Hematopoietic multipotent progenitor cell treated with erythropoietin and hydrocortisone succinate and interleukin-3 and kit ligand, for 15 days (in vitro differentiated cells): Measurements from ENCODE around the gene VAC14.
"Not testable (repeated sequence)": the region's sequence is repeated elsewhere in the genome, so short reads cannot be mapped to it uniquely, and the experiment has no call there.

Experiments
- DNase-seq: peaks from one replicate; pipeline ENCODE4 v3.0.0-alpha.2; 2015; ENCODE audit warnings: low spot score

VAC14 gene

DNA sequence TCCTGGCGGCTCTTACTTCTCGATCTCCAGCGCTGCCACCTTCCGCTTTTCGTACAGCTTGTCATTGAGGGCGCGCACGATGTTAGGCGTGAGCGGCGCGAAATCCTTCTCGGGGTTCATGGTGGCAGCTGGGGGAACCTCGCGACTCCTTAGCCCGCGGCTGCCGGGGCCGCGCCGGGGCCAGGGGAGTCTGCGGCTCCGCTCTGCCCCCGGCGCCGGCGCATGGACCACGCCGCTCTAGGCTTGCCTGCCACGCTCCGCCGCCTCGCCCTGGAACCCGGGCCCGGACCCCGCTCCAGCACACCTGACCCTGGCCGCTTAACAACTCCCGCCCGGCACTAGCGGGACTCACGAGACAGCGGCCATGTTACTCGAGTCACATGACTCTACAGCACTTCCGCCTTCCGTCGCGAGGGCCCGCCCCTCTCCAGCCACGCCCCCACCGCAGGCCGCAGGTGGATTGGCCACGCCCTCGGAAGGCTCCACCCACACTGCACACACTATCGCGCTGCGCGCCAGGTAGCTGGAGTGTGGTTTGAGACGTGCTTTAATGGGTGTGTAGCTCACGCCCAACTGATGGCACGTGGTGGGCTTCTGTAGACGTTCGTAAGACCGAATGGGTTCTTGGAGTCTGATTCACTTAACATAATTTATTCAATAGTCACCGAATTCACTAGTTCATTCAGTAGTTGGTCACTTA lies at the start of gene VAC14:
Gene VAC14 (minus strand): TSS at position 378 of the 700 bp plus-strand sequence. CDS start 258 bp downstream, at position 120.
- DNase-seq: peak; percentile 96

DNA sequence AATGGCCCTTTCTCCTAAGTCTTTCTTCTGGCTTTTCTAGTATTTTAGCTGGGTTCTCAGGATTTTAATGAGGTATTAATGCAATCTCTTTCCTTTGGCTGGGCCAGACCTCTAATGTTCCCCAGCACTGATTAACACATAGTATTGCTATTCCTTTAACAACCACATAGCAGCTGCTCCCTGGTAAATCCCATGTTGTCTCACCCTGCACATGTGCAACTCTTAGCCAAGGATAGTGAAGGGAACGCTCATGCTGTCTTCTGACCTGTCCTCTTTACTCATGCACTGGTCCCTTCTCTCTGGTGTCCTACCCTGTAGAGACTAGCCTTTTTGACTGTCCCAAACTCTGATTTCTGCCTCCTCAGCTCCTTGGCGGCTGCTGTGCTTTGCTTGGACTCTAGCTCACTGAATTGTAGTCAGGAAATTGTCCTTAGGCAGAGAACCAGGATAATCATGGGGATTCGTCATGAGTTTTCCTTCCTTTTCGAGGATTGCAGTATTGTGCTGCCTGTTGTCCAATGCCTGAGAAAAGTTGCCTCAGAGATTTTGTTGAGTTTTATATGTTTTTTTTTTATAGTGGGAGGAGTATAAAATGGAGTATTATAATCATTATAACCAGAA lies 22.6 kb upstream of the VAC14 start:
- DNase-seq: not testable (repeated sequence)

DNA sequence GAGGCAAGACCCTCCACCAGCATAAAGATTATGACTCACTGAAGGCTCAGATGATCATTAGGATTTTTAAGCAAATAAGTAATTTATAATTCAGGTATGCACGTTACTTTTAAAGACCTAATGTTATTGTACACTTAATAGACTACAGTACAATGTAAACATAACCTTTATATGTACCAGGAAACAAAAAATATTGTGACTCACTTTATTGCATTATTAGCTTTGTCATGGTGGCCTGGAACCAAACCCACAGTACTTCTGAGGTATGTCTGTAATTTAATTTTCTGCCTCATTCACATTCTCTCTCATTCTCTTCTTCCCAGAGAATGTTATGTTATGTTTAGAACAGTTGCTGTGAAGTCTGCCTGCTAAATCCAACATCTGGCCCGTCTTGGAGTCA lies 21.8 kb upstream of the VAC14 start:
- not testable (repeated sequence) for DNase-seq

DNA sequence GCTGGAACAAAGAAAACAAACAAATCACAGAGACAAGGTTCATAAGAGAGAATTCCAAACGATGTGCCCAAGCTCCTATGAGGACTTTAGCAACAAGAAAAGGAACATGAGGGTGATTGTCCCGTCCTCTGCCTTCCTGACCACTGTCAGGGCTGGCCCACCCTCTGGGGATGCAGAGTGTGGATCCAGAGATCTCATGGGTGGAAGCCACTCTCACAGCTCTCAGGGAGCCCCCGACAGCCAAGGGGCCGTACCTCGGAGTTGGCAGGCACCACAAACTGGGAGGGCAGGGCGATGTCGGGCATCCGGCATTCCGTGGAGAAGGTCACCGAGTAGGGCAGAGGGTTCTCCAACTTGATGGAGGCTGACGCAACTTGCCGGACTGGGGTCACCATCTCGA lies 17.1 kb upstream of the VAC14 start:
- DNase-seq: not testable (repeated sequence)

DNA sequence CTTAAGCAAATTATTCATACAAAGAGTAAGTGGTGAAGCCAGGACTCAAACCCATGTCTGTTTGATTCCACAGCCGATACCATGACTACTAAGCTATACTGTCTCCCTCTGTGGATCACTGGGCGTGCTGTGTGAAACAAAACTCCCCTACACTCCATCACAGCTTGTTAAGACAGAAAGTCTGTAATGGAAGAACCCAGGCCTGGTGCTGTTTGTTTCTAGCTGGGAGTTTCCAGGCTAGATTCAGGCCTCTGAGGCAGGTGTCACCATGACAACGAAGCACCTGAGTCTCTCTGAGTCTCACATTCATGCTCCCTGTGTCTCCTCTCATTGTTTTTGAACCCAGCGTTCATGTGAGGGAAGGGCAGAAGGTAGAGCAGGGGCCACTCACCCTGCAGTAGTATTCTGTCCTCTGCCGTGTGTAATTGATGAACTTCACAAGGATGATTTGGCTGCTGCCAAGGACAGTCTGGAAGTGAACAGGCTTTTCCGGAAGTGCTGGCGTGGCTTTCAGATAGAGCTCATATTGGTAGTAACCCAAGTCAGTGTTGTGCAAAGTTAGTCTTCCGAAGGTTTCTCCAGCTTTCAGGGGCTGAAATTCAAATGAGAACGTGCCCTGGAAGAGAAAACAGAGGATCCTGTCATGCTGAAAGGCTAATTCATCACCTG lies 8.6 kb upstream of the VAC14 start:
- DNase-seq: no peak

DNA sequence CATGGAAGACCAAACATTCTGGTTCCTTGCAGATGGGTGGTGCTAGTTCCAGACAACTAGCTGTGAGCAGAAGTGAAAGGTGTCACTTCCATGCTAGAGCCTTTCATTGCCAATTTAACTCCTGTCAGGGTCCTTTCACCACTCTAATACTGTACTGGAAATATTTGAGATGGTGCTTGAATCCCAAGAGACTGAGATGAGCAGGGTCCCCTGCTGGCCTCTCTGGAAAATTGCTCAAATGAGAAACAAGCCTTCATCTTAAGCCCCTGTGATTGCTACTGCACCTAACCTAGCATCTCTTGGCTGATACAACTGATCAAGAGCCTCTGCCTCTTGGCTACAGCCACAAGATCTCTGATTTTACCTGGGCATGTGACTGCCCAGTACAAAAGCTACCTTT lies 7.4 kb upstream of the VAC14 start:
- no peak for DNase-seq

DNA sequence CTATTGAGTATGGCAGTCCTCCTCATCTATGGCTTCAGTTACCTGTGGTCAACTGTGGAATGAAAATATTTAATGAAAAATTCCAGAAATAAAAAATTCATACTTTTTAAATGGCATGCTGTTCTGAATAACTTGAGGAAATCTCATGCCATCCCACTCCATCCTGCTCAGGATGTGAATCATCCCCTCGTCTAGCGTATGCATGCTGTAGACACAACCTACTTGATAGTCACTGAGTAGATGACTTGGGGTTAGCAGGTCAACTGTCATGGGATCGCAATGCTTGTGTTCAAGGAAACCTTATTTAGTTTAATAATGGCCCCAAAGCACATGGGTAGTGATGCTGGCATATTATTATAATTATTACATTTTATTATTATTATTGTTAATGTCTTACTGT lies 4.8 kb upstream of the VAC14 start:
- DNase-seq: no peak

DNA sequence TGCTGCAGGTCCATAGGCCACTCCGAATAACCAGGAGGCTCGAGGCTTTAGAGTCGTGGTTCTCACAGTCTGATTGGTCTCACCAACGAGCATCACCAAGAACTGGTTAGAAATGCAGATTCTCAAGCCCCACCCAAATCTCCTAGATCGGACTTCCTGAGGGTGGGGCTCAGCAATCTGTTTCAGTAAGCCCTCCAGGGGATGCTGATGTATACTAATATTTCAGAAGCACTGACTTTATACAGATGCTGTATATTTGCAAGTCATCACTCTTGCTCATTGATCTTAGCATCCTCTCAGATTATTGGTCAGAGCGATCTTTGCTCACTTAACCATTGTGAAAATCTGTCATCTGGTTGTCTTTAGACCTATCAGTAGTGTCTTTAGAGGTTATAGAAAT lies 4.4 kb upstream of the VAC14 start:
- DNase-seq: no peak

DNA sequence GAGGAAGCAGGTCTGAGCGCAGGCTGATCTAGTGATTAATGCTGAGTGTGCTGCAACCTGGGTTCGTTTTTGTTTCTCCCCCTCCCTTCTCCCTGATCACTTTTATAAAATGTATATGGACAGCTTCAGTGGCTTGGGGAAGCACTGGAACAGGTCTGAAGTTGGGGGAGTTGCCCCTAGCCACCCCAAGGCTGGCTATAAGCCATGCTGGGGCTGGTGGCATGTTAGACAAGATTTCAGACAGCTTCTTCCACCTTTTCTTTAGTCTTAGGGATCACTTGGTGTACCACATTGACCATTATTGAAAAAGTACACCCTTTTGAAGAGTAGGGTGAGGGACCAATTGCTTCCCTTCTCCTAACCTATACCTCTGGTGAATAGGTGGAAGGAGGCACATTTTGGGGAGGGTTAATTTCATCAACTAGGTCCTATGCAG lies 3.8 kb upstream of the VAC14 start:
- no peak for DNase-seq

DNA sequence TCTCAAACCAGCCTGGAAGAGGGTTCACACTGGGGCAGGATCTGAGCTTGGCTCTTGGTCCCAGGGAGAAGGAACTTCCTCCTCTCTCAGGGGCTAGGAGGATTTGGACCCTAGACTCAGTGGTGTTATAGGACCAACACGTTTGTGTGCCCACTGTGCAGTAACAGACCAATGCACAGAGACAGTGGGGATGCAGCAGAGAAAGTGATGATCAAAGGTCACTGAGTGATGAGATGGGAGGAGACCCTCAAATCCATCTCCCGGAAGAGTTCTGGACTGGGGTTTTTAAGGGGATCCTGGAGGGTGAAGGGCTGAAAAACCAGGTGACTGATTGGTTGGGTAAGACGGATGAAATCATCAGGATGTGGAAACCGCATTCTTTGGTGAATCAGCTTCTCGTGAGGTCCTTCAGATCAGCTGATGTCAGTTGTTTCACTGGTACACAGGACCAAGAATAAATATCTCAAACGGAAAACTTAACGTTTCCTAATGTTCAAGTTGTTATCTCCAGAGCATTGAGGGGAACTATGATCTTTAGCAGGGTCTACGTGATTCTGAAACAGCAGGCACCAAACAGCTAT lies 3.3 kb upstream of the VAC14 start:
- DNase-seq: no peak

DNA sequence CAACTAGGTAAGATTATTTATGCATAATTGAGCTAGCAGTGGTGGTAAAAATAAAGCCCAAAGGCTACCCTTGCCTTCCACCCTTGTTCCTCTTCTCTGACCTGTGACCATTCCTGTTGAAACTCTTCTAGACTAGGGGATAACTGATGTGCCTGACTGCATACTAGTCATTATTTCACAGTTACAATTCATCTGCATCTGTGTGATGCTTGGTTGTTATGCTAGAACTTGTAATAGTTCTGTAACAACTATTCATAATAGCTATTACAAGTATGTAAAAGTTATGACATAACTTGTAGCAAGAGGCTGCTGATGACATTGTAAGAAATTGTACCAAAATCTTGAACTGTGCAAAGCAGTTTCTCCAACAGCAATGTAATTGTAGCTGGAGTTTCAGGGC lies 2.4 kb upstream of the VAC14 start:
- DNase-seq: no peak

DNA sequence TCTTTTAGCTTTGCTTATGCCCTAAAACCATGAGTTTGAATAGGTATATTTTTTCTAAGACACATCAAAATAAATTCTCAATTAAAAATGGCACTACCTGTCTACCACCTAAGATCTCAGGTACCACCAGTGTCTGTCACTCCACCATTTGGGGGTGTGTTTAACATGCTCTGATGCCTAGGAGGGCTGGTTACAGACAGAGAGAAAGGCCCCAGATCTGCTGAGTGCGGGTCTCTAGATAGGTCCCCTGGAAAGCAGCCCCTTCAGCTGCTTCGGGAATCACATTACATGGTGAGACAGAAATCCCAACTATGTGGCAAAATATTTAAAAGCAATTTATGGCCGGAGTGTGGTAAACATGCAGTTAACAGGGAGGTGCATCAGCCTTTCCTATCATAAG lies 653 bp upstream of the VAC14 start:
- no peak for DNase-seq

DNA sequence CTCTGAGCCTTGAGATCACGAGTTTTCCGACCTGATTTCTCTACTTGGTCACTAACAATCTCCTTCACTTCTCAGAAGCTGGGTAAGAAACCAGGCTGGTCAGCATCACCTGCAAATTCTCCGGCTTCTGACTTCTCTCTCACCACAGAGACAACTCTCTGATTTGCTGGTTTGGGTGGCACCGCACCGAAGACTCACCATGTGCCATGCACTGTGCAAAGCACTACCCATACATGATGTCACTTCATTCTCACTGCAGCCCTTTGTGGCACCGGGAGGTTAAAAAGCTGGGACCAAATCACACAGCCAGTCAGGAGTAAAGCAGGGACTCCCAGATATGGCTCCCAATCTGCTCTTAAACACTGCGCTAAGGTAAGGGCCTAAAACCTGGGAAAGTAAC lies 647 bp downstream of the VAC14 start:
- peak; percentile 9 for DNase-seq

DNA sequence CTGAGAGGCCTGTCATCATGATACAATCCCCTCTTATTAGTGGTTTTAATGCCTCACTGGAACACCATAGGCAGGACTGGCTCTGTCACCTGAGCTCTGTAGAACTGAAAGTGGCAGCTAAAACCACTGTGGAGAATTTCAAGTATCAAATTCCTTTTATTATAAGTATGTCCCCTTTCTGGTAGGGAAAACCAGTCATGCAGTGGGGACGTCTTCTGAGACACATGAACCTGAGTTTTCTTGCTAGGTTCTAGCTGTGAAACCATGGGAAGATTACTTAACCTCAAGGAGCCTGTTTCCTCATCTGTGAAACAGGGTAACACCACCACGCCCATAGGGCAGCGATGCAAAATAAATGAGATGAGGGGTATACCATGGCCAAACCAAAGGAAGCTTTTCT lies 4.7 kb downstream of the VAC14 start:
- no peak for DNase-seq

DNA sequence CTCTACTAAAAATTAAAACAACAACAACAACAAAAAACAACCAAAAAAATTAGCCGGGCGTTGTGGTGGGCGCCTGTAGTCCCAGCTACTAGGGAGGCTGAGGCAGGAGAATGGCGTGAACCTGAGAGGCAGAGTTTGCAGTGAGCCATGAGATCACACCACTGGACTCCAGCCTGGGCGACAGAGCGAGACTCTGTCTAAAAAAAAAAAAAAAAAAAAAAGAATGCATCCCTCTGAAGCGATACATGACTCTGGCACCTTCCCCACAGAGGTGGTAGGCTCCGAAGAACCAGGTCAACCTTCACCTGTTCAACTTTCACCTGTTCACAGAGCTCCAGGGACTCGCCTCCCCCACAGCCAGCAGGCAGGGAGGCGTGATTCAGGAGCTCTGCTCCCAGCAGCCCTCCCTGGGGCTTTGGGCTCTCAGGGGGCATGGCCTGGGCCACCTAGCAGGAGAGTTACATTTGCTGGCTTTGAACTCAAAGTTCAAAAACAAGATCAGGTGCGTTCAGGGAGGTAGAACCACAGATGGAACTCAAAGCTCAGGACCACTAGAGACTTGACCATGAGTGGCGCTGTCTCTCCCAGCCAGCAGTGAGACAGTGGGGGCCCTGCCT lies 5.6 kb downstream of the VAC14 start:
- no peak for DNase-seq

DNA sequence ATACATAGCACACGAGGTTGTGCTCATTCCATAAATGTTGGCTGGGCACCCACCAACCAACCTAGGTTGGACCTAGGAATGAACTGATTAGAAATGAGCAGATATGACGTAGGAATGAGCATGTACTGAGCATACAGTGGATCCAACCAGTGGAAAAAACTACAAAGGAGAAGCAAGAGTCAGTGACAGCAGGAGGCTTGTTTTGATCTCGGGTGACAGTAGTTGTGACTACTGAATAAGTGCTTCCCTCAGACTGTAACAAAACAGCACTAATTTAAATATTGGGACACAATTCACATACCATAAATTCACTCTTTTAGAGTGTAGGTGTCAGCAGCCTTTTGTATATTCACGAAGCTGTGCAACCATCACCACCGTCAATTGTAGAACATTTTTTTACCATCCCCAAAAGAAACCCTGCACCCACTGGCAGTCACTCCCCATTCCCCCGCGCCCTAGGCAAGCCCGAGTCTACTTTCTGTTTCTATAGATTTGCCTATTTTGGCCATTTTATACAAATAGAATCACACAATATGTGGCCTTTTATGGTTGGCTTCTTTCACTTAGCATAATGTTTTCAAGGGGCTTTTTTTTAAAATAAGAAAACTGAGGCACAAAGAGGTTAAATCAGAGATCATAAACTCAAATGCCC lies 7.0 kb downstream of the VAC14 start:
- DNase-seq: no peak

DNA sequence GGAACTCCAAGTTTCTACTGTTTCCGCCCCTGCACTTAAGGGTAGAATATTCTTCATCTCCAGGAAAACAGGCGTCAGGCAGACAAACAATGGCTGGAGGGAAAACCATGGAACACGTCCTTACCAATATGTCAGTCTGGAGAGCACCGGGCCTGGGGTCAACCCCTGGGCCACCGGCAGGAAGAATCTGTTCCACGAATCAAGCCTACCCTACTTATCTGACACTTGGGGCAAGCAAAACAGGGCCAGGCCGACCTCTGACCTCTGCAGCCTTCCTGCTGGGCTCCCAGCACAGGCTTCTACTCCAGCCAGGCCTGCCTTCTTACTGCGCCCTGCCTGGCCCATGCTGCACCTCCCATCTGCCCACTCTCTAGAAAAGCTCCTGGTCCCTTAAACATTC lies 10.1 kb downstream of the VAC14 start:
- DNase-seq: no peak

DNA sequence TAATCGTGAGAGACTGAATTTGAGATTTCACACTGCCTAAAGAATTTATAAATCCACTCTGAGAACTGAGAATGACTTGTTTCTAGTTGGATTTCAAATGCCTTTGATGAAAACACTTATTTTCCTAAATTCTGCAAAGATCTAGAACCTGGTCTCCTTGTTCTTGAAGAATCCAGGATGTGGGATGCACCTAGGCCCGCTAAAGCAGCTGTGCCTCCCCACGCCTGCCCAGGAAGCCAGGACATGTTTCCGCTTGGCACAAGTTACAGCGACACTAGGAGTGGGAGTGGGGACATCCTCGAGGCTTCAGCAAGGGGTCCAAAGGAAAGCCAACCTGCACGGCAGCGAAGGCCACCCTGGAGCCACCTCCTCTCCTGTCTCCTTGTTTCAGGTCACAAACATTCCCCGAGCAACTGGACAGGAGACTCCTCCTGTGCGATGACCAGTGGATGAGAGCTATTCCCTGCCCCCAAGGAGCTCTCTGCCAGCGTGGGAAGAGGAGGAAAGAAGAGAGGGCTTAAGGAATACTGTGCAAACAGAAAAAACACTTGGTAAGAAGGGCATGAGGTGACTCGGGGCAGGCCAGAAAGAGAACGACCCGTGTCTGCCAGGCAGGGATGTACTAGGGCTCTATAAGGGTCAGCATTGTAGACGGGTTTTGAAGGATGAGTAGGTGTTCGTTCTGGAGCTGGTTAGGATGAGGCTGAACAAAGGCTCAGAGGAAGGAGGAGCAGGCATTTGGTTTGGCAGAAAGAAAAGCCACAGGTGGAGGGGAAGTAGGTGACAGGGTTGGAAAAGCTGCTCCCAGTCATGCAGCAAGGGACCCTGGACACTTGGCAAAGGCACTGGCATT lies 11.1 kb downstream of the VAC14 start:
- no peak for DNase-seq

DNA sequence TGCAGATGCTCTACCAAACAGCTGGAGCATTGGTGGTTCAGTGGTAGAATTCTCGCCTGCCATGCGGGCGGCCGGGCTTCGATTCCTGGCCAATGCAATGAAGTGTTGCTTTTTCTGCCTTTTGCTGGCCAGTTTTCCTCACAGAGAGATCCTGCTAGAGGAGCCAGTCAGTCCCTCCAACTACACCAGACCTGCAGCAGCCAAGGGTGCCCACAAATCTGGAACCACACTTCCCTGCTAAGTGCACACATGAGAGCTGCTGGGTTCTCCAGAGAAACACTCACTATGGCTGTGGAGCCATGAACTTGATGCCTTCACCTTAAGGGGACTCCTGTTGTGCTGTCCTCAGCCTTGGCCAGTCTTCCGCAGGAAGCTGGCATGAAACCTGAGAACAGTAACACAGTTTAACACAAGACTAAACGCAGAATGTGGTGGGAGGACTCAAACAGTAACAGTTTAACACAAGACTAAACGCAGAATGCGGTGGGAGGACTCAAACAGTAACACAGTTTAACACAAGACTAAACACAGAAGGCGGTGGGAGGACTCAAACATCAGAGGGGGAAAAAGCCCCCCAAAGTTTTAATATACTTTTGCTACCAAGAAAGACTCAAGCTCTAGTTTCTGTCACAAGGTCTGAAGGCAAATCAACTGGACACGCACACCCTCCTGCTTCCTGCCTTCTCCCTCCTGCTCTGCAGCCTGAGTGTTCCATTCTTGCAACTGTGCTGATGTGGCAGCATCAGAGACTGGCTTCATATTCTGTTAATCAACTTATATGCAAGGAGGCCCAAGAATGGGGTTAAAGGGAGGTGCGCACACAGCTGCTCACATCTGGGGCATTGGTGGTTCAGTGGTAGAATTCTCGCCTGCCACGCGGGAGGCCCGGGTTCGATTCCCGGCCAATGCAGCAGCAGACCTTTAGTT lies 12.0 kb downstream of the VAC14 start:
- no peak for DNase-seq
